H9 (cell line): Measurements from ENCODE around the gene TMEM161A. TPM values are rescaled to one million over a fixed set of nuclear protein-coding genes. Genes with fewer than 3 reads are reported as not detected.

Experiments
- DNase-seq: peaks from one replicate; pipeline ENCODE4 v3.0.0-alpha.2; 2017
- H2AFZ ChIP-seq: one replicate; pipeline ENCODE4 v1.6.1; 2013; ENCODE audit warnings: mild to moderate bottlenecking, low read length, control low read depth, moderate library complexity
- H2AK5ac ChIP-seq: 2 replicates; pipeline ENCODE4 v1.6.1; 2013; ENCODE audit warnings: low read length, control low read depth, mixed read lengths; ENCODE audit not compliant: insufficient read length
- H2BK120ac ChIP-seq: one replicate; pipeline ENCODE4 v1.6.1; 2013; ENCODE audit warnings: low read depth, mild to moderate bottlenecking, low read length, control low read depth, inconsistent platforms; ENCODE audit not compliant: poor library complexity, severe bottlenecking
- H2BK12ac ChIP-seq: 2 replicates; pipeline ENCODE4 v1.6.1; 2013; ENCODE audit warnings: low read length, control low read depth, mixed read lengths, low read depth; ENCODE audit not compliant: insufficient read length
- H2BK15ac ChIP-seq: 2 replicates; pipeline ENCODE4 v1.6.1; 2013; ENCODE audit warnings: low read depth, low read length, control low read depth
- H2BK20ac ChIP-seq: one replicate; pipeline ENCODE4 v1.6.1; 2013; ENCODE audit warnings: low read depth, mild to moderate bottlenecking, low read length, control low read depth, inconsistent platforms; ENCODE audit not compliant: poor library complexity, severe bottlenecking
- H2BK5ac ChIP-seq: 2 replicates; pipeline ENCODE4 v1.6.1; 2013; ENCODE audit warnings: low read length, control low read depth, mixed read lengths; ENCODE audit not compliant: insufficient read length
- H3K14ac ChIP-seq: 2 replicates; pipeline ENCODE4 v1.6.1; 2013; ENCODE audit warnings: low read length, control low read depth; ENCODE audit not compliant: insufficient read depth
- H3K18ac ChIP-seq: 2 replicates; pipeline ENCODE4 v1.6.1; 2013; ENCODE audit warnings: low read depth, mild to moderate bottlenecking, mixed read lengths, low read length, control low read depth; ENCODE audit not compliant: insufficient read length
- H3K23ac ChIP-seq: 2 replicates; pipeline ENCODE4 v1.6.1; 2013; ENCODE audit warnings: low read length, control low read depth, mixed read lengths, low read depth; ENCODE audit not compliant: insufficient read length
- H3K23me2 ChIP-seq: 2 replicates; pipeline ENCODE4 v1.6.1; 2013; ENCODE audit warnings: low read depth, mild to moderate bottlenecking, mixed read lengths, low read length, control low read depth; ENCODE audit not compliant: insufficient read length, poor library complexity, severe bottlenecking
- H3K27ac ChIP-seq: 2 replicates; pipeline ENCODE4 v1.5.1; 2013; ENCODE audit warnings: low read length, control low read depth, mixed read lengths, low read depth; ENCODE audit not compliant: insufficient read length
- H3K27me3 ChIP-seq: 2 replicates; pipeline ENCODE4 v1.6.1; 2013; ENCODE audit warnings: low read length, control low read depth, inconsistent platforms; ENCODE audit not compliant: insufficient read depth
- H3K4ac ChIP-seq: 2 replicates; pipeline ENCODE4 v1.6.1; 2013; ENCODE audit warnings: low read depth, mild to moderate bottlenecking, control low read depth, inconsistent platforms, low read length, moderate library complexity
- H3K4me1 ChIP-seq: 2 replicates; pipeline ENCODE4 v1.6.1; 2013; ENCODE audit warnings: low read length, control low read depth, inconsistent platforms; ENCODE audit not compliant: insufficient read depth
- H3K4me2 ChIP-seq: 2 replicates; pipeline ENCODE4 v1.6.1; 2013; ENCODE audit warnings: low read length, control low read depth, mixed read lengths; ENCODE audit not compliant: insufficient read length, insufficient read depth
- H3K56ac ChIP-seq: 2 replicates; pipeline ENCODE4 v1.6.1; 2013; ENCODE audit warnings: low read depth, mild to moderate bottlenecking, mixed read lengths, low read length, control low read depth; ENCODE audit not compliant: insufficient read length
- H3K79me1 ChIP-seq: 2 replicates; pipeline ENCODE4 v1.6.1; 2013; ENCODE audit warnings: low read depth, mild to moderate bottlenecking, moderate library complexity, low read length, control low read depth, inconsistent platforms; ENCODE audit not compliant: insufficient read depth, poor library complexity, severe bottlenecking
- H3K79me2 ChIP-seq: 2 replicates; pipeline ENCODE4 v1.6.1; 2013; ENCODE audit warnings: low read length, control low read depth, inconsistent platforms; ENCODE audit not compliant: insufficient read depth
- H3K9ac ChIP-seq: 2 replicates; pipeline ENCODE4 v1.6.1; 2013; ENCODE audit warnings: low read length, control low read depth, mixed read lengths; ENCODE audit not compliant: insufficient read length; ENCODE audit errors: extremely low read depth
- H3K9me3 ChIP-seq: one replicate; pipeline ENCODE4 v1.6.1; 2013; ENCODE audit warnings: low read depth, low read length, inconsistent platforms; ENCODE audit not compliant: control insufficient read depth
- H3T11ph ChIP-seq: one replicate; pipeline ENCODE4 v1.6.1; 2013; ENCODE audit warnings: mild to moderate bottlenecking, low read length, control low read depth, inconsistent platforms
- H4K20me1 ChIP-seq: one replicate; pipeline ENCODE4 v1.6.1; 2013; ENCODE audit not compliant: control insufficient read depth, insufficient read length, insufficient read depth
- H4K5ac ChIP-seq: 2 replicates; pipeline ENCODE4 v1.6.1; 2013; ENCODE audit warnings: low read depth, mild to moderate bottlenecking, mixed read lengths, low read length, control low read depth; ENCODE audit not compliant: insufficient read length
- H4K8ac ChIP-seq: replicated peaks from 2 replicates; pipeline ENCODE4 v1.6.1; 2013; ENCODE audit warnings: low read length, control low read depth, mixed read lengths, low read depth; ENCODE audit not compliant: insufficient read length
- H4K91ac ChIP-seq: 2 replicates; pipeline ENCODE4 v1.6.1; 2013; ENCODE audit warnings: low read depth, mild to moderate bottlenecking, moderate library complexity, mixed read lengths, low read length, control low read depth; ENCODE audit not compliant: insufficient read length
- H3K27ac Mint-ChIP-seq, 3 experiments: 2 replicates in 2 of 3; 3 replicates in 1 of 3; pipeline ENCODE4 v1.8.0; 2020 to 2021; ENCODE audit warnings: mixed read lengths in 3 of 3, mild to moderate bottlenecking in 1 of 3, moderate library complexity in 1 of 3
- H3K27me3 Mint-ChIP-seq: 2 replicates; pipeline ENCODE4 v1.8.0; 2021; ENCODE audit warnings: low read depth, mild to moderate bottlenecking, moderate library complexity, mixed read lengths
- H3K36me3 Mint-ChIP-seq, 3 experiments: 2 replicates in 2 of 3; 3 replicates in 1 of 3; pipeline ENCODE4 v1.8.0; 2020 to 2021; ENCODE audit warnings: low read depth in 3 of 3, mixed read lengths in 3 of 3; ENCODE audit not compliant: insufficient read depth in 1 of 3
- H3K4me1 Mint-ChIP-seq, 2 experiments: 2 replicates each; pipeline ENCODE4 v1.8.0; 2020; ENCODE audit warnings: mixed read lengths in 2 of 2
- H3K4me3 Mint-ChIP-seq, 2 experiments: 2 replicates in 1 of 2; 3 replicates in 1 of 2; pipeline ENCODE4 v1.8.0; 2020 to 2021; ENCODE audit warnings: mild to moderate bottlenecking in 2 of 2, mixed read lengths in 2 of 2, moderate library complexity in 1 of 2
- H3K9me3 Mint-ChIP-seq, 2 experiments: 2 replicates in 1 of 2; 3 replicates in 1 of 2; pipeline ENCODE4 v1.8.0; 2020; ENCODE audit warnings: mild to moderate bottlenecking in 2 of 2, mixed read lengths in 2 of 2, moderate library complexity in 1 of 2
- CTCF ChIP-seq: fragments of 200-600 bp; sonication (generic); conservative IDR thresholded peaks from 3 replicates; pipeline ENCODE4 v1.8.0; 2021; ENCODE audit warnings: antibody characterized with exemption, mild to moderate bottlenecking
- WGBS: extraction: QIAGEN DNeasy Blood & Tissue Kit; methylation state at CpG from one replicate; pipeline ENCODE4 v1.1.7; 2013; ENCODE audit warnings: missing lambda C conversion rate, low lambda C conversion rate, mixed read lengths; ENCODE audit not compliant: insufficient read length; ENCODE audit errors: extremely low coverage; 5-methylcytosine and 5-hydroxymethylcytosine counted together
- total RNA-seq: library from RNA; stranded (reverse); gene quantifications from 2 replicates; pipeline ENCODE4 v1.2.1, GENCODE V29; 2021

The TMEM161A gene
- total RNA-seq, 1 experiment from 2014 or later = 40.9 TPM

- H2AK5ac ChIP-seq = no peak overlapping the region
- H3K23me2 ChIP-seq = peaks cover 6% of the 10 kb centered on the region
- no peaks in the 10 kb centered on the region; a peak in 1 of 7 replicates for H3K36me3 Mint-ChIP-seq
- H3K9me3 Mint-ChIP-seq = no peaks in the 10 kb centered on the region; a peak in 2 of 5 replicates
- H3K4me1 Mint-ChIP-seq = peaks cover 4% of the 10 kb centered on the region in 2 experiments
- no peaks in the 10 kb centered on the region for H3K9me3 ChIP-seq
- TF ChIP-seq CTCF = no peak
- no peak overlapping the region for H3K4me2 ChIP-seq
- no peak overlapping the region for H3K27ac ChIP-seq
- no peak overlapping the region for H3K4me3 Mint-ChIP-seq
- WGBS = no CpG with 5 or more reads among the region's 12 CpGs
- H3K4ac ChIP-seq = no peak overlapping the region
- no peak overlapping the region for H2BK20ac ChIP-seq
- H3K18ac ChIP-seq = no peak overlapping the region
- H4K91ac ChIP-seq = no peak overlapping the region
- no peak overlapping the region for H3K23ac ChIP-seq
- H3K27ac Mint-ChIP-seq = no peak overlapping the region
- H3K79me2 ChIP-seq = no peaks in the 10 kb centered on the region
- H2BK5ac ChIP-seq = no peak overlapping the region
- H3T11ph ChIP-seq = no peak overlapping the region
- H3K79me1 ChIP-seq = no peaks in the 10 kb centered on the region
- no peaks in the 10 kb centered on the region for H3K4me1 ChIP-seq
- H2BK120ac ChIP-seq = no peak overlapping the region
- no peak overlapping the region for H3K14ac ChIP-seq
- H2BK15ac ChIP-seq = no peak overlapping the region
- no peak overlapping the region for H2BK12ac ChIP-seq
- DNase-seq = no peak
- H3K27me3 ChIP-seq = no peaks in the 10 kb centered on the region; the same call in 1 of the 2 replicates
- H3K56ac ChIP-seq = no peak overlapping the region
- H3K27me3 Mint-ChIP-seq = peaks cover 41% of the 10 kb centered on the region
- no peaks in the 10 kb centered on the region for H4K20me1 ChIP-seq
- no peak overlapping the region for H3K9ac ChIP-seq
- no peak overlapping the region for H4K5ac ChIP-seq
- H2AFZ ChIP-seq = no peak overlapping the region
- H4K8ac ChIP-seq = no peak overlapping the region
Measured at GRCh38 chr19:19142347-19142746, 4.1 kb upstream of the TMEM161A start.
